Neural cell (in vitro differentiated cells): ENCODE results near the gene PTBP2. TPM values are rescaled to one million over a fixed set of nuclear protein-coding genes. Genes with fewer than 3 reads are reported as not detected.
"Not testable (repeated sequence)": the region's sequence is repeated elsewhere in the genome, so short reads cannot be mapped to it uniquely, and the experiment has no call there.

Experiments
- H2AFZ ChIP-seq: fragments of 200-600, 300-800 bp; sonication (generic), shearing (Covaris generic); 2 replicates; pipeline ENCODE4 v1.6.0; 2014; ENCODE audit warnings: low read depth, mild to moderate bottlenecking, antibody characterized with exemption, low read length, moderate library complexity
- H3F3A ChIP-seq: fragments of 200-600 bp; shearing (Covaris generic); 2 replicates; pipeline ENCODE4 v1.6.1; 2016; ENCODE audit warnings: mild to moderate bottlenecking, moderate library complexity, mixed read lengths, antibody characterized with exemption, low read length; ENCODE audit not compliant: insufficient read depth, poor library complexity, severe bottlenecking
- H3K27ac ChIP-seq: fragments of 200-600, 300-800 bp; sonication (generic), shearing (Covaris generic); 2 replicates; pipeline ENCODE4 v1.5.1; 2014; ENCODE audit warnings: mild to moderate bottlenecking, low read length, moderate library complexity
- H3K27me3 ChIP-seq: fragments of 300-800, 200-600 bp; sonication (generic), shearing (Covaris generic); 2 replicates; pipeline ENCODE4 v1.6.0; 2014; ENCODE audit warnings: mild to moderate bottlenecking, low read depth, low read length, moderate library complexity; ENCODE audit not compliant: insufficient read depth
- H3K36me3 ChIP-seq: fragments of 300-800, 200-600 bp; sonication (generic), shearing (Covaris generic); 2 replicates; pipeline ENCODE4 v1.5.1; 2014; ENCODE audit warnings: mild to moderate bottlenecking, antibody characterized with exemption, low read length, moderate library complexity; ENCODE audit not compliant: insufficient read depth
- H3K4me2 ChIP-seq: fragments of 300-800, 200-600 bp; sonication (generic), shearing (Covaris generic); 2 replicates; pipeline ENCODE4 v1.6.0; 2014; ENCODE audit warnings: mild to moderate bottlenecking, low read length
- H3K4me3 ChIP-seq: fragments of 300-800, 200-600 bp; sonication (generic), shearing (Covaris generic); 2 replicates; pipeline ENCODE4 v1.5.1; 2014; ENCODE audit warnings: mild to moderate bottlenecking, low read length, moderate library complexity
- H3K79me2 ChIP-seq: fragments of 200-600 bp; shearing (Covaris generic); replicated peaks from 2 replicates; pipeline ENCODE4 v1.6.0; 2014; ENCODE audit warnings: mild to moderate bottlenecking, low read length, moderate library complexity; ENCODE audit not compliant: insufficient read depth
- H3K9ac ChIP-seq: fragments of 300-800, 200-600 bp; sonication (generic), shearing (Covaris generic); 2 replicates; pipeline ENCODE4 v1.6.1; 2016; ENCODE audit warnings: mild to moderate bottlenecking, low read length, mixed read lengths
- H3K9me2 ChIP-seq: fragments of 200-600 bp; shearing (Covaris generic); 2 replicates; pipeline ENCODE4 v1.6.1; 2016; ENCODE audit warnings: mild to moderate bottlenecking, low read length, mixed read lengths; ENCODE audit not compliant: insufficient read depth
- H3K9me3 ChIP-seq: fragments of 200-600, 300-800 bp; sonication (generic), shearing (Covaris generic); 2 replicates; pipeline ENCODE4 v1.6.1; 2016; ENCODE audit warnings: mild to moderate bottlenecking, mixed run types, low read length, moderate library complexity, mixed read lengths
- H4K20me1 ChIP-seq: fragments of 200-600 bp; shearing (Covaris generic); 2 replicates; pipeline ENCODE4 v1.6.1; 2016; ENCODE audit warnings: mild to moderate bottlenecking, mixed run types; ENCODE audit not compliant: insufficient read depth
- EP300 ChIP-seq: fragments of 450-650 bp; conservative IDR thresholded peaks from 2 replicates; pipeline ENCODE4 v1.6.1; 2014; ENCODE audit warnings: antibody characterized with exemption, mild to moderate bottlenecking, moderate library complexity; ENCODE audit not compliant: poor library complexity, severe bottlenecking
- EZH2 ChIP-seq: fragments of 200-600, 300-800 bp; shearing (Covaris generic), sonication (generic); IDR thresholded peaks from 2 replicates; pipeline ENCODE4 v1.6.1; 2014; ENCODE audit warnings: antibody characterized with exemption, low read length, borderline replicate concordance, mild to moderate bottlenecking; ENCODE audit not compliant: insufficient read depth, poor library complexity, severe bottlenecking
- MXI1 ChIP-seq: fragments of 450-650 bp; conservative IDR thresholded peaks from 2 replicates; pipeline ENCODE4 v1.6.1; 2014; ENCODE audit warnings: antibody characterized with exemption, mild to moderate bottlenecking; ENCODE audit not compliant: poor library complexity, severe bottlenecking
- POLR2AphosphoS5 ChIP-seq: IDR thresholded peaks from 2 replicates; pipeline ENCODE4 v1.6.1; 2012
- RAD21 ChIP-seq: fragments of 450-650 bp; conservative IDR thresholded peaks from 2 replicates; pipeline ENCODE4 v1.6.1; 2014; ENCODE audit warnings: antibody characterized with exemption, mild to moderate bottlenecking, moderate library complexity
- REST ChIP-seq: IDR thresholded peaks from 2 replicates; pipeline ENCODE4 v1.6.1; 2012; ENCODE audit warnings: borderline replicate concordance
- SMC3 ChIP-seq: fragments of 450-650 bp; conservative IDR thresholded peaks from 2 replicates; pipeline ENCODE4 v1.6.1; 2014; ENCODE audit warnings: antibody characterized with exemption, mild to moderate bottlenecking, moderate library complexity; ENCODE audit not compliant: poor library complexity
- TAF1 ChIP-seq: IDR thresholded peaks from 2 replicates; pipeline ENCODE4 v1.6.1; 2012; ENCODE audit warnings: low read depth
- polyA plus RNA-seq: library from polyadenylated mRNA; depleted of rRNA; stranded (reverse); fragments of >200 nt; gene quantifications from 2 replicates; pipeline ENCODE4 v1.2.3, GENCODE V29; 2014
- TF ChIP-seq, protein P1 (sequence below): fragments of 450-650 bp; IDR thresholded peaks from 2 replicates; pipeline ENCODE4 v1.5.1; 2014; ENCODE audit warnings: antibody characterized with exemption, mild to moderate bottlenecking, moderate library complexity; ENCODE audit not compliant: poor library complexity, severe bottlenecking

The PTBP2 gene
- polyA plus RNA-seq, 1 donor from 2014 or later, result 319 TPM

DNA sequence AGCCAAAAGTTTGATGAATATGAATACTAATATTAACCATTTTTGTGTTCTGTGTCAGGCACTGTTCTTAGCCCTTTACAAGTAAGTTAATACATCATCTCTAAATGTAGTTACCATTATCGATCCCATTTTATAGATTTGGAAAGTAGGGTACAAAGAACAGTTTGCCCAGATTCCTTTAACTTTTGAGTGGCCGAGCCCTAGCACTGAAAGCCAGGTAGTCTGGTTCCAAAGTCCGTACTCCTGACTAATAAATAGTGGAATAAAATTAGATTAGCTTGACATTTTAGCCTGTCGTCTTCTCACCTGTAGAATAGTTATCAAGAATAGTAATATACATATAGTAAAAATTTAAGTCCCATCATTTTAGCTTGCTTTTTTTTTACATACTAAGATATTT is 70.6 kb downstream of the PTBP2 start:
- Histone ChIP-seq H3K79me2 (no peaks in the 10 kb centered on the region), H3K9me3 (no peaks in the 10 kb centered on the region), H3F3A (no peaks in the 10 kb centered on the region), H3K27me3 (no peaks in the 10 kb centered on the region), H3K9me2 (no peaks in the 10 kb centered on the region), H3K4me3 (no peak overlapping the region), H3K36me3 (peaks cover 8% of the 10 kb centered on the region), H3K9ac (no peak overlapping the region), H2AFZ (no peak overlapping the region), H4K20me1 (no peaks in the 10 kb centered on the region), H3K4me2 (no peak overlapping the region), H3K27ac (no peak overlapping the region)
- TF ChIP-seq RAD21 (no peak), POLR2AphosphoS5 (no peak), EZH2 (no peak), MXI1 (no peak), EP300 (no peak), REST (no peak), SMC3 (no peak), TAF1 (no peak)
- TF ChIP-seq, protein P1, sequence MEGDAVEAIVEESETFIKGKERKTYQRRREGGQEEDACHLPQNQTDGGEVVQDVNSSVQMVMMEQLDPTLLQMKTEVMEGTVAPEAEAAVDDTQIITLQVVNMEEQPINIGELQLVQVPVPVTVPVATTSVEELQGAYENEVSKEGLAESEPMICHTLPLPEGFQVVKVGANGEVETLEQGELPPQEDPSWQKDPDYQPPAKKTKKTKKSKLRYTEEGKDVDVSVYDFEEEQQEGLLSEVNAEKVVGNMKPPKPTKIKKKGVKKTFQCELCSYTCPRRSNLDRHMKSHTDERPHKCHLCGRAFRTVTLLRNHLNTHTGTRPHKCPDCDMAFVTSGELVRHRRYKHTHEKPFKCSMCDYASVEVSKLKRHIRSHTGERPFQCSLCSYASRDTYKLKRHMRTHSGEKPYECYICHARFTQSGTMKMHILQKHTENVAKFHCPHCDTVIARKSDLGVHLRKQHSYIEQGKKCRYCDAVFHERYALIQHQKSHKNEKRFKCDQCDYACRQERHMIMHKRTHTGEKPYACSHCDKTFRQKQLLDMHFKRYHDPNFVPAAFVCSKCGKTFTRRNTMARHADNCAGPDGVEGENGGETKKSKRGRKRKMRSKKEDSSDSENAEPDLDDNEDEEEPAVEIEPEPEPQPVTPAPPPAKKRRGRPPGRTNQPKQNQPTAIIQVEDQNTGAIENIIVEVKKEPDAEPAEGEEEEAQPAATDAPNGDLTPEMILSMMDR, result no peak

GRCh38 chr1:96801696-96802095 is 80.1 kb downstream of the PTBP2 start:
- not testable (repeated sequence) for H2AFZ ChIP-seq, H3K9me2 ChIP-seq, H3K36me3 ChIP-seq, H3K27me3 ChIP-seq, H3K4me2 ChIP-seq, H3F3A ChIP-seq, H4K20me1 ChIP-seq, H3K27ac ChIP-seq, H3K9ac ChIP-seq, H3K9me3 ChIP-seq, H3K79me2 ChIP-seq, H3K4me3 ChIP-seq

GRCh38 chr1:96804648-96805047 is 83.1 kb downstream of the PTBP2 start:
- TF ChIP-seq EZH2, result no peak
- TF ChIP-seq SMC3, result no peak
- no peak for TF ChIP-seq POLR2AphosphoS5
- TF ChIP-seq, protein P1, result no peak
- no peak for TF ChIP-seq RAD21
- Histone ChIP-seq H3K27ac (no peak overlapping the region), H3K9me2 (no peaks in the 10 kb centered on the region), H4K20me1 (no peaks in the 10 kb centered on the region), H2AFZ (no peak overlapping the region), H3K4me3 (no peak overlapping the region), H3K36me3 (peaks cover 12% of the 10 kb centered on the region), H3K27me3 (no peaks in the 10 kb centered on the region), H3K4me2 (no peak overlapping the region), H3K9me3 (no peaks in the 10 kb centered on the region), H3K9ac (no peak overlapping the region), H3K79me2 (peaks cover 5% of the 10 kb centered on the region), H3F3A (no peaks in the 10 kb centered on the region)
